Measurements from ENCODE around the gene PMF1.
A peak's percentile ranks its signal among the peaks of the same experiment; 100 is the strongest.

PMF1 gene

GRCh38 chr1:156212833-156213643 is at the start of gene PMF1:
TSS of gene PMF1 (plus strand) at chr1:156213007. CDS start at chr1:156213016, 9 bp downstream.
- TF ChIP-seq YY1 (IDR thresholded peaks at IDR 0.05; ENCODE audit: insufficient read depth, insufficient read length): peak; percentile 87
- no peak for TF ChIP-seq ZNF274 (IDR thresholded peaks at IDR 0.05; ENCODE audit: low read depth, low read length)
- Histone ChIP-seq H3K27me3 (ENCODE audit: insufficient read depth, insufficient read length) (no peaks in the 10 kb centered on the region), H3K36me3 (ENCODE audit: insufficient read depth, insufficient read length, low read length) (peaks cover 62% of the 10 kb centered on the region), H3K4me3 (ENCODE audit: insufficient read length, low read depth) (peak within 1 kb of the TSS; percentile 93), H3K4me1 (ENCODE audit: insufficient read depth, insufficient read length) (peaks cover 6% of the 10 kb centered on the region), H3K9me3 (ENCODE audit: insufficient read depth, low read length) (no peaks in the 10 kb centered on the region), H3K9ac (ENCODE audit: insufficient read length, low read depth) (peak within 1 kb of the TSS; percentile 97)
- DNase-seq (ENCODE audit: low read depth, low spot score): peak; percentile 99

GRCh38 chr1:156163712-156164111 is 49.1 kb upstream of the PMF1 start:
- Histone ChIP-seq H3K36me3 (ENCODE audit: insufficient read depth, insufficient read length, low read length) (no peaks in the 10 kb centered on the region), H3K4me1 (ENCODE audit: insufficient read depth, insufficient read length) (peaks cover 24% of the 10 kb centered on the region), H3K27me3 (ENCODE audit: insufficient read depth, insufficient read length) (no peaks in the 10 kb centered on the region), H3K9ac (ENCODE audit: insufficient read length, low read depth) (no peak overlapping the region), H3K4me3 (ENCODE audit: insufficient read length, low read depth) (no peak overlapping the region), H3K9me3 (ENCODE audit: insufficient read depth, low read length) (0 out of 2 replicates have a peak, but pooled peaks cover 5% of the 10 kb centered on the region)
- no peak for TF ChIP-seq YY1 (IDR thresholded peaks at IDR 0.05; ENCODE audit: insufficient read depth, insufficient read length)
- no peak for TF ChIP-seq ZNF274 (IDR thresholded peaks at IDR 0.05; ENCODE audit: low read depth, low read length)
- TF ChIP-seq SUZ12 (IDR thresholded peaks at IDR 0.05; ENCODE audit: extremely low read depth, insufficient read depth, insufficient read length): no peak
- no peak for DNase-seq (ENCODE audit: low read depth, low spot score)

GRCh38 chr1:156164125-156164831 is 48.5 kb upstream of the PMF1 start:
- H3K36me3 ChIP-seq (ENCODE audit: insufficient read depth, insufficient read length, low read length): no peaks in the 10 kb centered on the region
- no peaks in the 10 kb centered on the region for H3K27me3 ChIP-seq (ENCODE audit: insufficient read depth, insufficient read length)
- TF ChIP-seq ZNF274 (IDR thresholded peaks at IDR 0.05; ENCODE audit: low read depth, low read length) (no peak), YY1 (IDR thresholded peaks at IDR 0.05; ENCODE audit: insufficient read depth, insufficient read length) (no peak), SUZ12 (IDR thresholded peaks at IDR 0.05; ENCODE audit: extremely low read depth, insufficient read depth, insufficient read length) (no peak)
- H3K9ac ChIP-seq (ENCODE audit: insufficient read length, low read depth): no peak overlapping the region
- peaks cover 27% of the 10 kb centered on the region for H3K4me1 ChIP-seq (ENCODE audit: insufficient read depth, insufficient read length)
- H3K4me3 ChIP-seq (ENCODE audit: insufficient read length, low read depth): no peak overlapping the region
- 0 out of 2 replicates have a peak, but pooled peaks cover 5% of the 10 kb centered on the region for H3K9me3 ChIP-seq (ENCODE audit: insufficient read depth, low read length)
- no peak for DNase-seq (ENCODE audit: low read depth, low spot score)

GRCh38 chr1:156165083-156165482 is 47.7 kb upstream of the PMF1 start:
- no peaks in the 10 kb centered on the region for H3K36me3 ChIP-seq (ENCODE audit: insufficient read depth, insufficient read length, low read length)

GRCh38 chr1:156167536-156167935 is 45.3 kb upstream of the PMF1 start:
- H3K4me3 ChIP-seq (ENCODE audit: insufficient read length, low read depth): no peak overlapping the region
- no peak for DNase-seq (ENCODE audit: low read depth, low spot score)
- H3K36me3 ChIP-seq (ENCODE audit: insufficient read depth, insufficient read length, low read length): no peaks in the 10 kb centered on the region
- peaks cover 14% of the 10 kb centered on the region for H3K4me1 ChIP-seq (ENCODE audit: insufficient read depth, insufficient read length)
- H3K27me3 ChIP-seq (ENCODE audit: insufficient read depth, insufficient read length): no peaks in the 10 kb centered on the region
- H3K9ac ChIP-seq (ENCODE audit: insufficient read length, low read depth): no peak overlapping the region
- TF ChIP-seq ZNF274 (IDR thresholded peaks at IDR 0.05; ENCODE audit: low read depth, low read length) (no peak), SUZ12 (IDR thresholded peaks at IDR 0.05; ENCODE audit: extremely low read depth, insufficient read depth, insufficient read length) (no peak), YY1 (IDR thresholded peaks at IDR 0.05; ENCODE audit: insufficient read depth, insufficient read length) (no peak)
- H3K9me3 ChIP-seq (ENCODE audit: insufficient read depth, low read length): 0 out of 2 replicates have a peak, but pooled peaks cover 5% of the 10 kb centered on the region

More at GRCh38 chr1:156165083-156165482, 47.7 kb upstream of the PMF1 start:
- H3K27me3 ChIP-seq (ENCODE audit: insufficient read depth, insufficient read length): no peaks in the 10 kb centered on the region
- 0 out of 2 replicates have a peak, but pooled peaks cover 5% of the 10 kb centered on the region for H3K9me3 ChIP-seq (ENCODE audit: insufficient read depth, low read length)
- TF ChIP-seq YY1 (IDR thresholded peaks at IDR 0.05; ENCODE audit: insufficient read depth, insufficient read length): no peak
- no peak for TF ChIP-seq SUZ12 (IDR thresholded peaks at IDR 0.05; ENCODE audit: extremely low read depth, insufficient read depth, insufficient read length)
- TF ChIP-seq ZNF274 (IDR thresholded peaks at IDR 0.05; ENCODE audit: low read depth, low read length): no peak
- no peak overlapping the region for H3K9ac ChIP-seq (ENCODE audit: insufficient read length, low read depth)
- H3K4me1 ChIP-seq (ENCODE audit: insufficient read depth, insufficient read length): peaks cover 27% of the 10 kb centered on the region
- no peak for DNase-seq (ENCODE audit: low read depth, low spot score)
- H3K4me3 ChIP-seq (ENCODE audit: insufficient read length, low read depth): no peak overlapping the region

GRCh38 chr1:156172696-156173470 is 39.9 kb upstream of the PMF1 start:
- Histone ChIP-seq H3K27me3 (ENCODE audit: insufficient read depth, insufficient read length) (no peaks in the 10 kb centered on the region), H3K4me1 (ENCODE audit: insufficient read depth, insufficient read length) (peaks cover 31% of the 10 kb centered on the region), H3K9ac (ENCODE audit: insufficient read length, low read depth) (no peak overlapping the region), H3K4me3 (ENCODE audit: insufficient read length, low read depth) (no peak overlapping the region), H3K9me3 (ENCODE audit: insufficient read depth, low read length) (no peaks in the 10 kb centered on the region), H3K36me3 (ENCODE audit: insufficient read depth, insufficient read length, low read length) (no peaks in the 10 kb centered on the region)
- TF ChIP-seq SUZ12 (IDR thresholded peaks at IDR 0.05; ENCODE audit: extremely low read depth, insufficient read depth, insufficient read length) (no peak), ZNF274 (IDR thresholded peaks at IDR 0.05; ENCODE audit: low read depth, low read length) (no peak), YY1 (IDR thresholded peaks at IDR 0.05; ENCODE audit: insufficient read depth, insufficient read length) (no peak)
- DNase-seq (ENCODE audit: low read depth, low spot score): no peak
